Natural killer cell treated with Interleukin-12 subunit alpha and Interleukin-12 subunit beta and Interleukin-15 and Interleukin-18, amount 100 ng/mL, for 72 hours (primary cell): ENCODE results near the gene FUT9. TPM values are rescaled to one million over a fixed set of nuclear protein-coding genes. Genes with fewer than 3 reads are reported as not detected.
A peak's percentile ranks its signal among the peaks of the same experiment; 100 is the strongest.

Experiments used
- ATAC-seq, 2 donors: fragments of 150-1000 bp; cut with Tn5 transposase in 1 of 2; sonication (Bioruptor Pico), chemical (Tn5 transposase) in 1 of 2; 2 replicates each; pipeline ENCODE4 v1.10.0; 2021
- DNase-seq: peaks from one replicate; pipeline ENCODE4 v3.0.0; 2022; ENCODE audit warnings: low spot score
- H3K27ac Mint-ChIP-seq, 2 donors: 1 replicate in 1 of 2; 2 replicates in 1 of 2; pipeline ENCODE4 v1.8.0; 2022; ENCODE audit warnings: mixed read lengths in 2 of 2, mild to moderate bottlenecking in 1 of 2, moderate library complexity in 1 of 2
- H3K27me3 Mint-ChIP-seq, 2 donors: 1 replicate in 1 of 2; 2 replicates in 1 of 2; pipeline ENCODE4 v1.8.0; 2022; ENCODE audit warnings: mixed read lengths in 2 of 2
- H3K36me3 Mint-ChIP-seq: one replicate; pipeline ENCODE4 v1.8.0; 2022; ENCODE audit warnings: mixed read lengths
- H3K4me1 Mint-ChIP-seq, 2 donors: 1 replicate in 1 of 2; 2 replicates in 1 of 2; pipeline ENCODE4 v1.8.0; 2022; ENCODE audit warnings: low read depth in 2 of 2, mixed read lengths in 2 of 2, mild to moderate bottlenecking in 1 of 2
- H3K4me3 Mint-ChIP-seq: one replicate; pipeline ENCODE4 v1.8.0; 2022; ENCODE audit warnings: mixed read lengths
- H3K9me3 Mint-ChIP-seq: 2 replicates; pipeline ENCODE4 v1.8.0; 2022; ENCODE audit warnings: mixed read lengths
- total RNA-seq, 2 donors: library from RNA; stranded (reverse); gene quantifications; one replicate each; pipeline ENCODE4 v1.2.3, GENCODE V29; 2022

FUT9 gene
- total RNA-seq, 2 donors from 2014 or later: not detected

GRCh38 chr6:96094077-96094476 lies 78.3 kb downstream of the FUT9 start:
- no peak for ATAC-seq
- DNase-seq: no peak
- no peaks in the 10 kb centered on the region for H3K27me3 Mint-ChIP-seq
- no peaks in the 10 kb centered on the region for H3K4me1 Mint-ChIP-seq
- H3K4me3 Mint-ChIP-seq: no peak overlapping the region
- H3K36me3 Mint-ChIP-seq: no peaks in the 10 kb centered on the region
- H3K27ac Mint-ChIP-seq: no peak overlapping the region
- peaks cover 8% of the 10 kb centered on the region for H3K9me3 Mint-ChIP-seq

DNA sequence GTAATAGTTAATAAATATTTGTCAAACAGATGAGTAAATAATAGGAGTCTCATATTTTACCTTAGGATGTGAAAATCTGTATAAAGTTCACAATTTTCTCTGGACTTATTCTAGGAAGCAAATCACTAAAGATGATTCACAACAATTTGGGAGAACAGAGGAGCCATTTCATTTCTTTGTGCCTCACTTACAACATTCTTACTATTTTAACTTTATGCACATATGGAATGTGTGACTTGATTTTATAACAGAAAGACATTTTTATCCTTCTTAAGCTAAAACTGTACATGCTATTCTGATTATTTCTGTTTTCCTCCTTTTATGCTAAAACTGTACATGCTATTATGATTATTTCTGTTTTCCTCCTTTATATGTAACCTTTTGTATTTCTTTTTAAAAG lies 83.3 kb downstream of the FUT9 start:
- no peak overlapping the region for H3K4me3 Mint-ChIP-seq
- no peaks in the 10 kb centered on the region for H3K27me3 Mint-ChIP-seq
- no peaks in the 10 kb centered on the region for H3K4me1 Mint-ChIP-seq
- DNase-seq (no peak), ATAC-seq (no peak)
- no peak overlapping the region for H3K27ac Mint-ChIP-seq
- H3K36me3 Mint-ChIP-seq: no peaks in the 10 kb centered on the region
- H3K9me3 Mint-ChIP-seq: peaks cover 12% of the 10 kb centered on the region

DNA sequence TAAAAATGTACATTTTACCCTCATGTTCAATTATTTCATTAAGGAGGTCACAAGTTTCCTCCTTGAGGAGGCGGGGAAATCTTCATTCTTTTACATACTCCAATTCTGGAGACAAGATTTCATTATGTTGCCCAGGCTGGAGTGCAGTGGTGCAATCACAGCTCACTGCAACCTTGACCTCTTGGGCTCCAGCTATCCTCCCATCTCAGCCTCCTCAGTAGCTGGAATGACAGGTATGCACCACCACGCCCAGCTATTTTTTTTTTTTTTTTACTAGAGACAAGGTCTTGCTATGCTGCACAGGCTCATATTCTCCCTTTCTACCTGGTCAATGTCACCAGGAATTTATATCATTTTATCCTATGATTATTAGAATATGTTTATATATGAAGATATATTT lies 85.8 kb downstream of the FUT9 start:
- peaks cover 8% of the 10 kb centered on the region for H3K9me3 Mint-ChIP-seq
- H3K27ac Mint-ChIP-seq: no peak overlapping the region
- no peaks in the 10 kb centered on the region for H3K4me1 Mint-ChIP-seq
- H3K4me3 Mint-ChIP-seq: no peak overlapping the region
- DNase-seq (no peak), ATAC-seq (no peak)
- H3K27me3 Mint-ChIP-seq: no peaks in the 10 kb centered on the region
- no peaks in the 10 kb centered on the region for H3K36me3 Mint-ChIP-seq

- no peak overlapping the region for H3K4me3 Mint-ChIP-seq
- no peak for ATAC-seq
- H3K27ac Mint-ChIP-seq: no peak overlapping the region
- no peaks in the 10 kb centered on the region for H3K36me3 Mint-ChIP-seq
- peaks cover 8% of the 10 kb centered on the region for H3K9me3 Mint-ChIP-seq
- no peak for DNase-seq
- no peaks in the 10 kb centered on the region for H3K4me1 Mint-ChIP-seq
- H3K27me3 Mint-ChIP-seq: no peaks in the 10 kb centered on the region
These were observed 89.1 kb downstream of the FUT9 start for GRCh38 chr6:96104910-96105309.

DNA sequence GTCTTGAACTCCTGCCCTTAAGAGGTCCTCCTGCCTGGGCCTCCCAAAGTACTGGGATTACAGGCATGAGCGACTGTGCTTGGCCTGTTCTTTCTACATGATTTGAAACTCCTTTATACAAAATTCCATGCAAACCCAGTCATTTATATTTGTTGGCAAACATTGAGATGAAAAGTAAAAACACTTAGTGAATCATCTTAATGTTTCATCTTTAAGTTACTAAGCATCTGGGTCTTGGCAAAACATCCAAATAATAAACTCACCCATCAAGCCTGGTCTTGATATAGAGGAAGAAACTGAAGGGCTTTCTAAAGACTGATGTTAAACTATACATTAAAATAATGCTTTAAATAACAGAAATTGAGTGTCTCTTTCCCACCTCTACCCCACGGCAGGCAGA lies 95.1 kb downstream of the FUT9 start:
- no peak overlapping the region for H3K4me3 Mint-ChIP-seq
- H3K27me3 Mint-ChIP-seq: no peaks in the 10 kb centered on the region
- H3K36me3 Mint-ChIP-seq: no peaks in the 10 kb centered on the region
- DNase-seq: no peak
- H3K27ac Mint-ChIP-seq: no peak overlapping the region
- H3K4me1 Mint-ChIP-seq: no peaks in the 10 kb centered on the region
- H3K9me3 Mint-ChIP-seq: peaks cover 7% of the 10 kb centered on the region
- ATAC-seq: no peak

DNA sequence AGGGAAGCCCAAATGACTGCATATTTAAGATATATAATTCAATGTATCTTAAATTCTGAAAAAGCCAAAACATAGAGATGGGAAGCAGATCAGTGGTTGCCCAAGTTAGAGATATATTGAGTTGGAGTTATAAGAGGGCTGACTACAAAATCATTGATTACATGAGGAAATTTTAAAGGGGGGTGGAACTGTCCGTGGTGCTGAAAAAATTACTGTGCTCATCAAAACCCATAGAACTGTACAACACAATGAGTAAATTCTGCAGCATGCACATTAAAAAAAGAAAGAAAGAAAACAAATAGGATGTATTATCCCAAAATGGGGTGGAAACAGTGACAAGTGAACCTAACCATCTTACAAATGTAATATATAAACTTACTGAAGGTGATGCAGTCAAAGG lies 100.9 kb downstream of the FUT9 start:
- DNase-seq: no peak
- no peaks in the 10 kb centered on the region for H3K27me3 Mint-ChIP-seq
- no peak overlapping the region for H3K4me3 Mint-ChIP-seq
- H3K4me1 Mint-ChIP-seq: no peaks in the 10 kb centered on the region
- H3K27ac Mint-ChIP-seq: no peak overlapping the region
- peaks cover under 1% of the 10 kb centered on the region for H3K9me3 Mint-ChIP-seq
- H3K36me3 Mint-ChIP-seq: no peaks in the 10 kb centered on the region
- no peak for ATAC-seq

GRCh38 chr6:96124778-96125177 lies 109.0 kb downstream of the FUT9 start:
- Mint-ChIP-seq H3K36me3 (no peaks in the 10 kb centered on the region), H3K9me3 (peaks cover 18% of the 10 kb centered on the region)

DNA sequence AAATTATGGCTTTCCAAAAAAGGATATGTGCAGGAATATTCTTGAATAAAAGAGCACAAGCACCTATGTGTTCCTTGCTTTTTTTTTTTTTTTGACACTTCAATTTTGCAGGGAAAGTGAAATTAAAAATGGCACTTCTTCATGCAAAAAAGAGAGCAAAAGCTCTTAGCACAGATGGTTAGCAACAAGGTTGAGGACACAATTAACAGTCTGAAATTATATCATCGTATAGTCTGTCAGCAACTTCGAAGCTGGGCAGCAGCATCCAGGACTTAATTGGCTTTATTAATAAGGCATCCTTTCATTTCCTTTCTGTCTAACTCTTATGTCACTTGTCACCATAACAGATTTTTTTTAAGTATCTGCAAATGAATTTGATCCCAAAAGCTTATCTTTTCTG lies 122.6 kb downstream of the FUT9 start:
- Mint-ChIP-seq H3K9me3 (peaks cover 8% of the 10 kb centered on the region), H3K27ac (no peak overlapping the region), H3K36me3 (no peaks in the 10 kb centered on the region), H3K27me3 (no peaks in the 10 kb centered on the region), H3K4me3 (no peak overlapping the region), H3K4me1 (no peaks in the 10 kb centered on the region)
- ATAC-seq: no peak
- no peak for DNase-seq

More at GRCh38 chr6:96124778-96125177, 109.0 kb downstream of the FUT9 start:
- Mint-ChIP-seq H3K4me1 (no peaks in the 10 kb centered on the region), H3K27me3 (no peaks in the 10 kb centered on the region), H3K4me3 (no peak overlapping the region), H3K27ac (no peak overlapping the region)
- DNase-seq (no peak), ATAC-seq (no peak)

DNA sequence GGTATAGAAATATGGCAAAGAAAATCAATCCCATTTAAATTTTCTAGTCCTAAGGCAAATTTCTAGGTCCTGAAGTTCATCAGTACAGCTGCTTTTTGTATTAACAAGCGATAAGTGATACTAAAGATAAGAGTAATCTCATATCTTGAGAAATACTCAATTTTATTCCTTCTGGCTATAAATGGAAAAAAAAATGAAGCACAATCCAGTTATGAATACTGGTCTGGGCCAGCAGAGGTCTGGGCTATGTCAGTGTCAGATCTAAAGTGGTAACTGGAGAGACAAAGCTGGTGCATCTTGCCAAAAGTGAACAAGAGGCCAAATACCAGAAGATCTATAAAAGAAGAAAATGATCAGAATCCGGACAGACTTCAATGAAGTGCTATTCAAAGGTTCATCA lies 126.4 kb downstream of the FUT9 start:
- no peak overlapping the region for H3K4me3 Mint-ChIP-seq
- H3K4me1 Mint-ChIP-seq: no peaks in the 10 kb centered on the region
- H3K9me3 Mint-ChIP-seq: peaks cover 15% of the 10 kb centered on the region
- ATAC-seq (no peak), DNase-seq (no peak)
- H3K27me3 Mint-ChIP-seq: no peaks in the 10 kb centered on the region
- H3K27ac Mint-ChIP-seq: no peak overlapping the region
- no peaks in the 10 kb centered on the region for H3K36me3 Mint-ChIP-seq

GRCh38 chr6:96150431-96150830 lies 134.7 kb downstream of the FUT9 start:
- Mint-ChIP-seq H3K27me3 (peaks cover 0 to 4% of the 10 kb centered on the region in 2 donors), H3K27ac (no peak overlapping the region), H3K4me1 (no peaks in the 10 kb centered on the region), H3K36me3 (no peaks in the 10 kb centered on the region), H3K9me3 (peaks cover 6% of the 10 kb centered on the region), H3K4me3 (no peak overlapping the region)
- DNase-seq: no peak
- no peak for ATAC-seq

- DNase-seq: no peak
- no peaks in the 10 kb centered on the region for H3K36me3 Mint-ChIP-seq
- peaks cover 0 to 4% of the 10 kb centered on the region in 2 donors for H3K27me3 Mint-ChIP-seq
- no peak for ATAC-seq
- no peak overlapping the region for H3K4me3 Mint-ChIP-seq
- H3K4me1 Mint-ChIP-seq: no peaks in the 10 kb centered on the region
- H3K9me3 Mint-ChIP-seq: peaks cover 6% of the 10 kb centered on the region
- H3K27ac Mint-ChIP-seq: no peak overlapping the region
These were observed 135.9 kb downstream of the FUT9 start for GRCh38 chr6:96151707-96152106.

- no peak for DNase-seq
- Mint-ChIP-seq H3K4me3 (no peak overlapping the region), H3K27ac (no peak overlapping the region), H3K27me3 (peaks cover 0 to 4% of the 10 kb centered on the region in 2 donors), H3K9me3 (peaks cover 6% of the 10 kb centered on the region), H3K36me3 (no peaks in the 10 kb centered on the region), H3K4me1 (no peaks in the 10 kb centered on the region)
- ATAC-seq: no peak
These were observed 136.4 kb downstream of the FUT9 start for GRCh38 chr6:96152114-96152708.

- no peaks in the 10 kb centered on the region for H3K36me3 Mint-ChIP-seq
- peaks cover 0 to 4% of the 10 kb centered on the region in 2 donors for H3K27me3 Mint-ChIP-seq
- no peak for ATAC-seq
- no peaks in the 10 kb centered on the region for H3K4me1 Mint-ChIP-seq
- peaks cover 6% of the 10 kb centered on the region for H3K9me3 Mint-ChIP-seq
- H3K4me3 Mint-ChIP-seq: no peak overlapping the region
- H3K27ac Mint-ChIP-seq: no peak overlapping the region
- no peak for DNase-seq
These were observed 138.0 kb downstream of the FUT9 start for GRCh38 chr6:96153775-96154174.

DNA sequence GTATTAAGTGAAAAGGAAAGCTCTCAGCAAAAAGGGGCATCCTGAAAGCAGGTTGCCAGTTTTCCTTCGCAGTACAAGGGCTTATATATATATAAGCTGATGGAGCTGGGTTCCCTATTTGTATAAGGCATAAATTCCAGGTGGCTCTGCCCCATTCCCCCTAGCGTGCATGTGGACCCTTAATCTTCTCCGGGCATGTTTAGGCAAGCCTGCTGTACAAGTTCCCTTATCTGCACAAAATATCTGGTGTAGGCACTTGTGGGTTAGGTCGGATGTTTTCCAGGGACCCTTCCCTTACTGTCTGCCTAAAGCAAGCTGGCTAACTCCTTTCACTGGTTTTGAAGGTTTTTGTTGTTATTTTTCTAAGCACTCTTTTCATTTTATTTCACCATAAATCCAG lies 140.7 kb downstream of the FUT9 start:
- DNase-seq (no peak), ATAC-seq (no peak)
- Mint-ChIP-seq H3K4me3 (no peak overlapping the region), H3K27me3 (no peaks in the 10 kb centered on the region), H3K9me3 (peaks cover 3% of the 10 kb centered on the region), H3K27ac (no peak overlapping the region), H3K4me1 (no peaks in the 10 kb centered on the region), H3K36me3 (no peaks in the 10 kb centered on the region)

DNA sequence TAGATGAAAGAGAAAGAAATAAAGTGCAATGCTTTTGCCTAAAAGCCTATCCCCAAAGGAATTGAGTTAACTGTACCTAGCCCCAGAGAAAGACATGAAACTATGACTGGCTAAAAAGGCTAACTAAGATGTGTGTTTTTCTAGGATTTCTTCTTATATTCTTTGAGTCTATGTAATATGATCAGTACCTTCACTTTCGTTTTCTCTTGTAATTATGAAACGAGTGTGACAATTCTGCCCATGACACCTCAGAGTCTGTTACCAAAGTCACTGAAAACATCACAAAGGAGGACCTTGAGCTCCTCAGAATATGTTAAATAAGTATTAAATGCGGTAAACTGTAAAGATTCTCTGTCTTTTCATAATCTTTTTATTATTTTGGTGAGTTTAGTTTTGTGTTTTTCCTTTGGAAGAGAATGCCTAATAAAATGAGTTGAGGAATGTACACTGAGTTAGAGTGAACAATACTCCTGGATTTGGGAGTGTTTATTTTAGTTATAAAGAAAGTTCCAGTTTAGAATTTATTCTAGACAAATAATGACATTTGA lies 141.3 kb downstream of the FUT9 start:
- ATAC-seq: peak in 1 of 2 donors; percentile 59
- peaks cover 3% of the 10 kb centered on the region for H3K9me3 Mint-ChIP-seq
- H3K27ac Mint-ChIP-seq: no peak overlapping the region
- H3K4me1 Mint-ChIP-seq: no peaks in the 10 kb centered on the region
- H3K4me3 Mint-ChIP-seq: no peak overlapping the region
- no peaks in the 10 kb centered on the region for H3K36me3 Mint-ChIP-seq
- DNase-seq: no peak
- no peaks in the 10 kb centered on the region for H3K27me3 Mint-ChIP-seq
